GM19035 (cell line): ENCODE measurements around the gene FBXW8.
A peak's percentile ranks its signal among the peaks of the same experiment; 100 is the strongest.

Experiments
- ATAC-seq: cut with Tn5 transposase; IDR thresholded peaks from one replicate; pipeline ENCODE4 v1.9.1; 2021; ENCODE audit not compliant: unreplicated experiment

The FBXW8 gene

DNA sequence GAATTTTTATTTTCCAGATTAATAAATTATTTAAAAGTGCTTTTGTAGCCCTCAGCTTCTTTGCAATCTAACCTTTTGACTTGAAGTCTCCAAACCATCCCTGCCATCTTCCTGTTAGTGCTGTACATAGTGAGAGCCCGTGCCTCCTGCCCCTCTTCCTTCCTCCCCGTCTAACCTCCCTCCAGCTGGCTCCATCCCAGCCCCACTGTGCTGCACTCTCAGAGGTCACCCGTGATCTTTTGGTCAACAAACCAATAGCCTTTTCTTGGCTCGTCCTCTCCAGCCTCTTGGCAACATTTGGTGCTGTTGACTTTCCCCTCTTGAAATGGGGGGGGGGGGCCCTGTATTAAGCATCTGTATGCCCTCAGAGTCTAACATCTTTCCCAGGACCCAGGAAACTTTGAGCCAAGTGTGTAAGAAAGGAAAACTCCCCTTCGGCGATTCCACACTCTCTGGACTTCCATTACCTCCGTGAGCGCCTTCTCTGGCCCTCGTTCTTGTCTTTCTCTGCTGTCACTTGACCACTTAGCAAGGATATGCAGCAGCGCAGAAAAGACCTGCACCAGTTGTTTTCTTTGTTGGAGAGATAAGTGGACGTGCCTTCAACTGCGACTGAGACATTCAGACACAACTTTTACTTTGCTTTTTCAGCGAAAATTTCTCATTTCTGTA, 44.1 kb downstream of the FBXW8 start:
- no peak for ATAC-seq

DNA sequence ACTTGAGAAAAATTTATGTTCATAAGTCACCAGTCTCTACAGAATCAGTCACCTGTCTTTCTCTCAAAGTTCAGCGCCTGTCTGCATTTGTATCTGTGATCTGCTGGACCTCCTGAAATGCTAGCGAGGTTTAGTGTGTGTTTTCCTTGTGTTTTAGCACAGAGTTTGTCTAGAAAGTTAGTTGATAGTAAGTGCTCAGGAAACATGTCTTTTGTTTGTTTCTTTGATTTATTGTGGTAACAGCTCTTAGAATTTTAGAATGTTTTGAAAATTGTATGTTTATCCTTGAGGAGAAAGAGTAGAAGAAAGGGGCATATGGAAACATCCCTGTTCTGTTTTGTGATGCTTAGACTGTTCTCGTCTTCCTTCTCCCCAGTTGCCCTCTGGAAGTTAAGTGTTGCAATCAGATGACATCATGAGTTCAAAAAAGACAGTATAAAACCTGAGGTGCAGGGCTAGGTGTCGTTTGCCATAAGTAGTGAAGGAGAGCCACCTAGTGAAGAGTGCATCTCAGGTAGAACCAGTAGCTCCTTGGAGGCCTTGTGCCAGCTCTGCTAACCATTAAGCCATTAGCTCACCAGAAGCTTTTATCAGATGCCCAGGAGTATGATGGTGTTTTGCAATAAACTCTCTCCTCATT, 44.8 kb downstream of the FBXW8 start:
- ATAC-seq = no peak

DNA sequence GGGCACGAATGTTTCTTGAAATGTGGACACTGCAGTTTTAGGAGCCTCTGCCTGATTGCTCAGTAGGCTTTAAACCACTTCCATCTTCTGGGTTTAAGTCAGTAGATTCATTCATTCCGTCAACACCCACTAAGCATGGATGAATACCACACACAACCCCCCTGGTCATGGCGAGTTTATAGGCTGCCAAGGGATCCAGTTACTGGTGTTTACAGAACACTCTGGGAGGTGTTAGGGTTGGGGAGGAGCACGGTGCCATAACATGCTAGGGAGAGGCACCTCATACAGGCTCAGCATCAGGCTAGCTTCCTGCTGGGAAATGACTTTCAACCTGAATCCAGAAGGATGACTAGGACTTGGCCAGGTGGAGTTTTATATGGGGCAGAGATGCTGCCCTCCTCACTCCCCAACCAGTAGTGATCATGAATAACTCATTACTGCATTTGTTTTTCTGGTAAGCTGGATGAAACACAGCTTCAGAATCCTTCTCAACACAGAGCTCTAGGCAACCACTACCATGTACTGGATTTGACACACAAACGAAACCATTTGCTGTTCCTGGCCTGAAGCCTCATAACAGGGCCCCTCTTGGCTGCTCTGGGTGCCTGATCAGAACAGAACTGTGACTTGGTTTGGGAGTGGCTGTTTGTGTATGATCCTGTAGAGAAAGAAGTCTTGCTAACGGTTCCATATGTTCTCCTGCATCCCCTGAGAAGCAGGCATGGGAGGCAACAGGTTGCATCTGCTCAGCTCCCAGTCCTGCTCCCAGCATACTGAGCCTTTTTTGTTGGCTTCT, 47.9 kb downstream of the FBXW8 start:
- ATAC-seq = no peak

DNA sequence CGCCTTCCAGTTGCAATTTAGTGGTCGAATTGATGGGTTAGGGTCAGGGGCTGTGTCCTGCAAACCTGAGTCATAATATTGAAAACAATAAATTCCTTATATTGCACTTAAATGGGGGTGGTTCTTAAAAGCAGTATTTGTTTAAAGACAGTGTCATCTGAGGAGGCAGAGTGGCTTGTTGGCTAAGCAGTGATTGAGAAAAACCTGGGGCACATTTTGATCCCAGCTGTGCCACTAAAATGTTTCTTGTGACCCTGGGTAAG, 48.4 kb downstream of the FBXW8 start:
- no peak for ATAC-seq

DNA sequence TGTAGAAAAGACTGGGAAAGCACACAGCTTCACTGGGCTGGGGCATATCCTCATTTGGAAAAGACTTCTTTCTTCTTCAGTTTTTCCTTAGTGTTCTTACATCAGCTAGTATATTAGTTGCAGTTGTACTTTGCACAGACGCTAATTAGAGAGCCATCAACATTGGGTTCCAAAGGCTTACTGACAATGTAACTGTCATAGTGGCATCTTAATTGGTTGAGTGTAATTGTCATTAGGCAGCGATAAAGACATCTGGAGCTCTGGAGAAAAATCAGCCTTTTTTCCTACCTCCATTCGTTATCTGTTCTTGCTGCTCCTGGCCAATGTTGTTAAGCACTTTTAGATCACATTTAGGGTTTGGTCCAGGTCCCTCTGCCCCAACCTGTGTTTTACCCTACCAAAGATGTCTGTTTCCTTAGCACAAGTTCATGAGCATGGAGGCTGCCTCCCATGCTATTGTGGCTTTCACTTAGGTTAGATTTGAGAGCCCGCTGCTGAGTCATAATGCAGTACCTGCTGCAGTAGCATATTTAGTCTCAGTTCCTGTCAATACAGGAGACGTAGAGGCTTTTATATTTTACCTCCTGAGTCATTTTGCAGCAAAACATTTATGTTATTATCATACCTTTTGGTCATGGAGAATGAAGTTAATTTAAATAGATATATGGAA, 49.2 kb downstream of the FBXW8 start:
- ATAC-seq = peak; percentile 99

DNA sequence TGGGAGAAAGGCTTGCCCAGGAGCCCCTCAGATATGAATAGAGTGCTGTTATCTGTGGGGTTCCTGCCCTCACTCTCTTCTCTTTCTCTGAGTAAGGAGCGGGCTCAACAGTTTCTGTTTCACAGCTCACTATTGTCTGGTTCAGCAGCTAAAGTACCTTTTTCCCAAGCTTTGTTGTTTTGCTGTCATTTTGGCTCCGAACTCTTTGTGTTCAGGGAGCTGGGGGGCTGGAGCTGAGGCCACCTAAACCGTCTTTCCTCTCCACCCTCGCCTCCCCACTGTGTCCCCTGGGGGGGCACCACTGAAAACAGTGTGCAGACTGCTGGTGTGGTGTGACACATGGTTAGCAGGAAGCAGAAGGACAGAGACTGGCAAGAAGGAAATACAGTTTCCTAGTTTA, 51.4 kb downstream of the FBXW8 start:
- no peak for ATAC-seq

DNA sequence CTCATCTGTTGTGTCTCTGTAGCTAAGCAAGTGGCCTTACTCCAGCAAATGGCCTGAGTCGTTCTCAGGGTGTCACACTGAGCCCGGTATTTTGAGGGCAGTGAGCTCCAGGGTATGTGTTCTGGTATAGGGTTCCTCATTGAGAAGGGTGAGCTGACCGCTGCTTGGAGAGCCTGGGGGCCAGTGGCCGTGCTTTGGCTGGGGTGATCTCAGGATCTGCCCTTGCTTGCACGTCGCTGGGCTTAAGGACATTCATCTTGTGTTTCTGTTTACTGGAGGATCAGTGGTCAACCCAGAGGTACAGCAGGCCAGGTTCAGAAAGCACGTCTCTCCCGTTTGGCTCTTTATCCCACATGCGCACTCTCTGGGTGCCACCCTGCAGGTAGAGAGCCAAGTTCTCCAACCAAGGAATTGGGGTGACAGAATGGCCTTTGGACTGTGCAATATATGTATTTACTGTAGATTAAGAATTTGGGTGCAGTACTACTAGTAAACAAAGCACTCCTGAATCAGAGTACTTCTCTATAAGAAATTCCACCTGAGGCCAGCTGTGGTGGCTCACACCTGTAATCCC, 52.1 kb downstream of the FBXW8 start:
- ATAC-seq = no peak

DNA sequence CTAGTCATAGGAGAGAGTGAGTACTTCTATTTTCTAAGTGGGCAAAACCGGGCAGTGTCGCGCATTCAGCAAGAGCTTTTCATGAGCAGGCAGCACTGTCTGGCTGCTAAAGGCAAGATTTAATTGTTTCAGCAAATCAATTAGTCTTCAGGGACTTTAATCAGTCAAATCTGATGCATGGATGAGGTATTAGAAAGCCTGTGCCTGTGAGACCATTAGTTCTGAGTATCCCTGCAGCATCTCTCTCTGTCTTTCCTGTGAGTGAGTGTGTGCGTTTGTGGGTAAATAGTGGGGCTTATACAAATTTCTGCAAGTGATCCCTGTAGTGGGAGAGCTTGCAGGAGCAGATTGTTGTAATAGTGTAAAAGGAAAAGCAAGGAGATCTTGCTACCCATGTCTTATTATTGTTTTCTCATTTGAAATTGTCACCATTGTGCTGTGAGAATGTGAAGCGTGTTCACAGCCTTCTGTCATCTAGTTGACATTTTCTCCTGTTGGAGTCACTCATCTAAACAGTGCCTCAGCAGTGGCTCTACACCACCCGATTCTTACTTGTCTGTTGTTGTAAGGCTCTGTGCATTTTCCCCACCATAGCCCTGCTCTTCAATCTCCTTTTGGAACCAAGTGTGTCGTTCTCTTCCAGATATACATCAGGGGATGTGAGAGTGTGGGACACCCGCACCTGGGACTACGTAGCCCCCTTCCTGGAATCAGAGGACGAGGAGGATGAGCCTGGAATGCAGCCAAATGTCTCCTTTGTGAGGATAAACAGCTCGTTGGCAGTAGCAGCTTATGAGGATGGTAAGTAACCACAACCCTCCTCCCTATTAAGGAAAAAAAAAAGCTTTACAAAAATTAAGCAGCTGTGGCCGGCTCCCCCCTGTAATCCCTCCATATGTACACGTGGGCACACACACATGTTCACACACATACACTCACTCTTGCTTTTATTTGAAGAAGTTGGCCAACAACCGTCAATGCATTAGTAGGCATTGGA, 53.6 kb downstream of the FBXW8 start:
- no peak for ATAC-seq

DNA sequence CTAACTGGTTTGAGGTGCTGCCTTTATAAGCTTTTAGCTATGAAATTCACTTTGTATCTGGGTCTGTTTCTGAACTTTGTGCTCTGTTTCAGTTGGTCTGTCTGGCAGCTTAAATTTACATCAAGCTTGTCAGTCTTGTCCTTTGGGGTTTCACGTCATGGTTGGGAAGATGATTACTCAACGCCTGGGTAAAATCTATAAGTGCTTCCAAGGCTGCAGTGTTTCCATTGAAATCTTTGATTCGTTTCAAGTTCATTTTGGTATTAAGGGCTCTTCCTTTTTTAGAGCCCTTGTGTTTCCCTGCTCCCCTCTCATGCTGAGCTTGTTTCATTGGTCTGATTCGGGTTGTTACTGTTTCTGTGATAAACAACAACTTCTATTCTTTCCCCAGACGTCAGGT, 58.2 kb downstream of the FBXW8 start:
- no peak for ATAC-seq

DNA sequence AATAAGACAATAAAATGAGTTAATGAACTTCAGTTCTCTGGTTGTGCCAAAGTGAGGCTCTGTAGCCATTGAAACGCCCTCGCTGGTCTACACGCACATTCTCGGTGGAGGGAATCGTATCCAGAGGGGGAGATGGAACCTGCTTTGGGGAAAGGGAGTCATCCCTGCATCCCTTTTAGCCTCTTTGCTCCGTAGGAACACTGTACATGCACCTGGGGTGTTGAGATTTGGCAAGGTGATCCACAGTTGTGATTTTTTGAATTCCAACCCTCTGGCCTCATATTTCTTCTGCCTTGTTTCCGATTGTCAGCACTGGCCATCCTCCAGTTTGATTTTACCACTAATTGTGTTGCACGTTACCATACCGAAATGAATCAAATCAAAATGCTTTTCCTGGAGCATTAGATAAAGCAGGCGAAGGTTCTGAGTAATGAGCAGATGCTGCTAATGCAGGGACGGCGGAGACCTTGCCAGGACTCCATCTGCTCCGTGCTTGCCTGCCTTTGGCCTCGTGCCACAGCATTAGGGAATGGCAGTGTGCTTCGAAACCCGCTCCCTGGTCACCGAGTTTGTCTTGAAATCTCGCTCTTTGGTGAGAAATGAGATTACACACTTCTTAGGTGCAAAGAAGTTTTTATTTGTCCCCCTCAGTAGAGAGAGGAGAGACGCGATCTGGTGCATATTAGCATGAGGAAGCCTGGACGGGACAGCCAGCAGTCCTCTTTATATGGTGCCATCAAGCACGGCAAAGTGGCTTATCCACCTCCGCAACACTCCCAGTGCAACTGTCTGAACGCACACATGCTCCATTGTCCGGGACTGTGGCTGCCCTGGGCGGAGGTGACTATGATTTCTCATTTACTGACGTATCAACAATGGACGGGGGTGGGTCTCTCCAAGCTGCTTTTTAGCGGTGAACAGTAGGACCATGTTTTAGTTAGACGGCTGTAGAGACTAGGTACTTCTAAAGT, 59.1 kb downstream of the FBXW8 start:
- ATAC-seq = no peak

DNA sequence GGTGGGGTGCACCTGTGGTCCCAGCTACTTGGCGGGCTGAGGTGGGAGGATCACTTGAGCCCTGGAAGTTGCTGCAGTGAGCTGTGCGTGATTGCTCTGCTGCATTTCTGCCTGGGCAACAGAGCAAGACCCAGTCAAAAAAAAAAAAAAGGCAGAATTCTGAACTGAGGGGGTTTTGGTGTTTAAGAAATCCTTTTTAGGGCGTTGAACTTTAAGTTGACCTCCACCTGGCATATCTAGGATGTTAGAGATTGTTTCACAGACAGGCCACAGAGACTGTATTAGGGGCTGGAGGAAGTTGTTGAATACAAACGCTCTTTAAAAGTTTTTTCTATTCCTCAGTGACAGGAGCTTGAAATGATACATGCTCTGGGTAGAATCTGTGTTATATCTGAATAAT, 60.5 kb downstream of the FBXW8 start:
- ATAC-seq = no peak

DNA sequence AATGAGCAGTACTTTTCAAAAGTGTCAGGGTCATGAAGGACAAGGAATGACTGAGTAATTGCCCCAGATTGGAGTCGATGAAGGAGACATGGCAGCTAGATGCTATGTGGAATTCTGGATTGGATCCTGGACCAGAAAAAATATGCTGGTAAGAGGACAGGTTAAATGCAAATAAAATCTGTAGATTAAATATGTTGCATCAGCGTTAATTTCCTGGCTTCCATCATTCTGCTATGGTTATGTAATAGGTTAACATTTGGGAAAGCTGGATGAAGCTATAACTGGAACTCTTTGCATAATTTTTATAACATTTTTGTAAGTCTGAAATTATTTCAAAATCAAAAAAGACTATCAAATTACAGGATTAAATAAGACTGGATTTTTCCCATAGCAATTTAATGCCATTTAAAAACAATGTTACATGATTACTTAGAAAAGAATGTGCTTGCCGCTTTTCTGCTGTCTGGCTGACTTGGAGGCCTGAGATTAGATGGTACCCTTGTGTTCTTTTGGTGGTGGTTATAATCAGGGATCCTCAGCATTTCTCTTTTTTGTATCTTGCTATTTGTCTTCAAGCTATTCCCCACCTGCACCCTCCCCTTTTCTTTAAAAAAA, 65.1 kb downstream of the FBXW8 start:
- no peak for ATAC-seq

DNA sequence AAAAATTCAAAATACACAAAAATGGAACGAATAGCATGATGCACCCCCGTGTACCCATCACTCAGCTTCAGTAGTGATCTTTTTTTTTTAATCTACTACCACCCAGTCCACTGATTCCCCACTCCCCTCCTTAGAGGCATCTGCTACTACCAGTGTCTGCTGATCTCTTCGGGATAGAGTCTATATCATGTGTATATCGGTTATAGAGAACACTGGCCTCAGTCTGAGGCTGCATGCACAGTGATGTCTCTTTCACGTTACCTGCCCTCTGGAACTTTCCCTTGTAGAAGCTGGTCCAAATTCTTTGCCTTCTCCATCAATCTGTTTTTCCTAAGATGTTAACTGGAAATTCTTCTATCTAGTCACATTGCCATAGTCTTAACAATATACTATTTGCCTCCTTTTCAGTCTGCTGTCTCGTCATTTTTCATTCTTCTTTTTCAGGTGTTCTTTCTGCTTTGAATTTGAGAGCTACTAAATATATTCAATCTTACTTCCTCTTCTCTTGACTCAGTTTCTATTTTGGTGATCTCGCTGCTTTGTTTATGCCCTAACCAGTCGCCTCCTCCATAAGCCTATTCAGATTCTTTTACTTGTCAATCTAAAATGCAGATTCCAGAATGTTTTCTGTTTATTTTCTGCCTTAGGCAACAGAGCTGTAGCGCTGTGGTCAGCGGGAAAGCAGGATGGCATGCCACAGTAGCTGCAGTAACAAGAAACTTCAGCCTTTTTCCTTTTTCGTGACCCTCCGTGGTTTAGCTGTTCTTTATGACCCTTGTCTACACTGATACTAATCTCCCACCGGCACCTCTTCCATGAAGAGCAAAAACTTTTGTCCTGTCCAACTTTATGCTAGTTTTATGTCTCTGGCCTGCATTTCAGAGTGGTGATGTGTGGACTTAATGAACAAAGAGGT, 67.0 kb downstream of the FBXW8 start:
- ATAC-seq = no peak

DNA sequence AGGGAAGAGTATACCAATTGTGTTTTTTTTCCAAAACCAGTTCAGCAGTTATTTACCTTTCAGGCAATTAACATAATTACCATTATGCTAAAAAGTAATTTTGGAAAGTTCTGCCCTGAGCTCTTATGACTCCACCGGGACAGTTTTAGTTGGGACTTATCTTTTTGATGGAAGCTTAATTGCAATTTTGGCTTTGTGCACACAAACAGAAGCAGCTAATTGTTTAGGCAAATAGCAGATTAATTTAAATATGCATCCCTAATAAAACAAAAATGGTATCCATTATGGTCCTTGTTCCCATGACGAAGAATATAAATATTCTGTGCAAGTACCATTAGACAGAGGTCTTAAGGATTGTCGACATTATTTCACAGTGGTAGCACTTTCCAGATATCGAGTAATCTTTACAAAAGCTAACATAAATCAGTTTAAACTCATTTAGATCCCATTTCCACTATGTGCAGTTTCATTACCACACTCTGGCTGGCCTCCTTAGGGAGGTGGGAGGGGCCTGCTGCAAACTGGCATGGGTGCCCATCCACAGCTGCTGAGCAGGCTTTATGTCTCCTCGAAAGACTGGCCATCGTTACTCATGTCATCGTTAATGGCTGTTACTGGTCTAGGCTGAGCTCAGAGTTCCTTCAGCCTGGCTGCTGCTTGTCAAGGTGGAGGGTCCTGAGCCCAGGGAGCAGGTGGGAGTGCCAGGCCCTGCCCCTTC, 68.2 kb downstream of the FBXW8 start:
- no peak for ATAC-seq

DNA sequence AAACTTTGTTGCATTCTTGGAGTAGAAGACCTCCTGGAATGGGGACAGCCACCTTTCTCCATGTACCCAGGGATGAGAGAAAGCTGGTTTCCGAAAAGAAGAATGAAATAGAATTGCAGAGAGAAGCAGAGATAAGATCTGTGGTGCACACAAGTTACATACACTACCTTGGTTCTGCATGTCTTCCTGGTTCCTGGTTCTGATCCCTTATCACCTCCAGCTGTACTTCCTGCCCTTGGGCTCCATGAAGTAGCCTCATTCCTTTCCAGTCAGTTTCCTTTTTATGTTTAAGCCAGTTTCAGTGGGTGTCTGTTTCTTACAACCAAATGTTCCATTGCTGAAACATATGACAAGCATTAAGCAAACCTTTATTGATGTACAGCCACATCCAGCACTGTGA, 69.3 kb downstream of the FBXW8 start:
- no peak for ATAC-seq

DNA sequence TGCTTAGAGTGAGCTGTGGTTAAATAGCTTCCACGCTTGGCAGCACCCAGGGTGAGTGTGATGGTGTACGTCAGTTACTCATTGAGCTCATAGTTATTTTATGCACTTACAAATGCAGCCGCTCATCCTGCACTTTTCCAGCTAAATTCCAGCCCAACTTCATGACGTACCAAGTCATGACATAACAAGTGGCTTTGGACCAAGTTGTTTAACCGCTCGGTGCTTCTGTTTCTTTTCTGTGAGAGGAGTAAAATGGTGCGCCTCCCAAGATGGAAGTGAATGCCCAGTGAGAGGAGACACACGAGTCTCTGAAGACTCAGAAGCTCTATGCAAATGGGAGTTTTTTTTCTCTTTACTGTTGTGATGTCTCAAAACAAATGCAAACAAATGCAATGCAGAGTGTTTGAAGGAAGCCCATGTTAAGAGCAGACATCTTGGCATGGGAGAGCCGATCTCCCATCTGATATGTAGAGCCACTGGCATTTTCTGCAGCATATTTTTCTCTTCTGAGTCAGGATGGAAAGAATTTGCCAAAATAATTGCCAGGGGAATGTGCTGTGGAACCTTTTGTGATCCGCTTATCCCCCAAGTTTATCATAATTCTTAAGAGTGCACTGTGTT, 72.2 kb downstream of the FBXW8 start:
- no peak for ATAC-seq

DNA sequence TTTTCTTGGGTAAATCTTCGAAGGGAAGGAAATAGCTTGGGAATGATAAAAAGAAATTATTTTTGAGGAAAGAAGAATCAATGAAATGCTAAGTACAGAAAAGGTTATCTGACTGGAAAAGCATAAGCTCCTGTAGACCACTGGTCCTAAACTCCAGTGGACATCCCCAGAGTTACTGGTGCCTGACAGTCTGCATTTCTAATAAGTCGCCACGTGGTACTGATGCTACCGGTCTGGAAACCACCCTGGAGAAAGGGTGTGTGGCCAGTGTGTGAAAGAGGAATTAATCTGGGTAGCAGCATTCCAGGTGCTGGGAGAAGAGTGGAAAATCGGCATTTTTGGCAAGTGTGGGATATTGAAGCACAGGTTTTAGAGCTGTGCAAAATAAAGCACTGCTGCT, 73.3 kb downstream of the FBXW8 start:
- no peak for ATAC-seq
